ENCODE data around the gene OR2V2.
"Not testable (repeated sequence)": the region's sequence is repeated elsewhere in the genome, so short reads cannot be mapped to it uniquely, and the experiment has no call there.

The OR2V2 gene

DNA sequence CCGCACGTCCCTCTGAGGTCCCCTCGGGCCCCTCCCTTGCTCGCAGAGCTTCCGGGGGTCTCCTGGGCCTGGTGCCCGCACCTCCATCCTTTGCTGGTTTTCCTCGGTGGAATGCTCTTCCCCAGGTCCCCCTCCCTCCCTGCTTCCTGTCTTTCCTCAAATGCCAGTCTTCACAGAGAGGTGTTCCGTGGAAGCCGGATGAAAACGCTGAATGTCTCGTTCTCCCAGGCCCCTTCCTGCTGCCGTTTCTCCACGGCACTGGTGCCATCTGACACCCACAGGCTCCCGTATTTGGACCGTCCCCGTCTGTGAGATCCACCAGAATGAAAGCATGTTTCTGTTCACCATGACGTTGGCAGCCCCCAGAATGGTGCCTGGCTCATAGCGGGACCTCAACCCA is 20.5 kb upstream of the OR2V2 start:
- H3K27ac ChIP-seq, result no peak overlapping the region
- peaks cover 0 to 60% of the 10 kb centered on the region in 2 donors for H3K27me3 ChIP-seq
- no peak overlapping the region for H3K4me3 ChIP-seq
- intact Hi-C loops (cut with DNase I; ENCODE audit: low total_unique reads), result no loop called here
- H3K4me1 ChIP-seq, result no peaks in the 10 kb centered on the region
- no peaks in the 10 kb centered on the region for H3K36me3 ChIP-seq
- peaks cover 0 to 3% (median 0%) of the 10 kb centered on the region in 3 donors for H3K9me3 ChIP-seq
- TF ChIP-seq, protein P1, sequence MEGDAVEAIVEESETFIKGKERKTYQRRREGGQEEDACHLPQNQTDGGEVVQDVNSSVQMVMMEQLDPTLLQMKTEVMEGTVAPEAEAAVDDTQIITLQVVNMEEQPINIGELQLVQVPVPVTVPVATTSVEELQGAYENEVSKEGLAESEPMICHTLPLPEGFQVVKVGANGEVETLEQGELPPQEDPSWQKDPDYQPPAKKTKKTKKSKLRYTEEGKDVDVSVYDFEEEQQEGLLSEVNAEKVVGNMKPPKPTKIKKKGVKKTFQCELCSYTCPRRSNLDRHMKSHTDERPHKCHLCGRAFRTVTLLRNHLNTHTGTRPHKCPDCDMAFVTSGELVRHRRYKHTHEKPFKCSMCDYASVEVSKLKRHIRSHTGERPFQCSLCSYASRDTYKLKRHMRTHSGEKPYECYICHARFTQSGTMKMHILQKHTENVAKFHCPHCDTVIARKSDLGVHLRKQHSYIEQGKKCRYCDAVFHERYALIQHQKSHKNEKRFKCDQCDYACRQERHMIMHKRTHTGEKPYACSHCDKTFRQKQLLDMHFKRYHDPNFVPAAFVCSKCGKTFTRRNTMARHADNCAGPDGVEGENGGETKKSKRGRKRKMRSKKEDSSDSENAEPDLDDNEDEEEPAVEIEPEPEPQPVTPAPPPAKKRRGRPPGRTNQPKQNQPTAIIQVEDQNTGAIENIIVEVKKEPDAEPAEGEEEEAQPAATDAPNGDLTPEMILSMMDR (IDR thresholded peaks at IDR 0.05), result no peak
- DNase-seq, result peak in 1 of 2 donors; percentile 45

DNA sequence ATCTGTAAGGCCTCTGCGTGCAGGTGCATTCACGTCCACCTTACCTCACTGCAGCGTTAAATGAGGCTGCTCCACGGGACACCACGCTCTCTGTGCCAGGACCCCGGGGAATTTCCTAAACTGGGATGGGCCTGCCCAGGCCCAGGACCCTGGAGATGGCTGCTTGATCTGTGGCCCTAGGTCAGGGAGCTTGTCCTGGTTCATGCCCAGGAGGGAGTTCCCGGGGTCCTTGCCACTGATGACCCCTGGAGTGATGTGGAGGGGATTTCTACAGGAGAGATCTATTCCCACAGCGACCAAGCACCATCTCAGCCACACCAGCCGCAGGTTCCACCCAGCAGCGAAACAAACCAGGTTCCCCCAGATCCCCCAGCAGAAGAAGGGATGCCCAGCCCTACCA is 19.9 kb upstream of the OR2V2 start:
- H3K4me1 ChIP-seq, result no peaks in the 10 kb centered on the region

DNA sequence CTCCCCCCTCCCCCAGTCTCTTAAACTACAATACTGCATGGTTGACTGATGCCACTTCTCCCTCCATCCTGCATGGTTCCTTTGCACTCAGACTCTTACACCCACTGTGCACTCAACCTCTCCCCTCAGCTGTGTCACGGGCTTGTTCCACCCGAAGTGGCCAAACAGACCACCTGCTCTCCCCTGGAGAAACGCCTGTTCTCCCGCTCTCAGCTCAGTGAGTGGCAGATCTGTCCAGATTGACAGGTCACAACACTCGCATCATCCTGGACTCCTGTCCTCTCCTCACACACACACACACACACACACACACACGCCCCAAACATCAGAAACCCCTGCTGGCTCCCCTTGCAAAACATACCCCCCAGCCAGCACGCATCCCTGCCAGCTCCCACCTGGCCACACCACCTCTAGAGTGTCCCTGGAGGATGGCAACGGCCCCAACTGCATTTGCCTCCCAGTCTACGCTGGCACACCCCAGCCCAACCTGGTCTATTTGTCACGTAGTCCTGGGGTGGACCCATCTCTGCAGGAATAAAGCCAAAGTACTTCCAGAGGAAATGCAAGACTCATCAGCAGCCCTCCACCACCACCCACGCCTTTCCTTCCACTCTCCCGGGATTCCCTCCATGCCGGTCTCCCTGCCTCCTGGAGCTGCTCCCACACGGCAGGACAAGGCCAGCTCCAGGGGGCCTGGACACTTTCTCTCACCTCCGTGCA is 19.3 kb upstream of the OR2V2 start:
- H3K4me1 ChIP-seq, result no peaks in the 10 kb centered on the region
- intact Hi-C loops (cut with DNase I; ENCODE audit: low total_unique reads), result no loop called here
- no peaks in the 10 kb centered on the region for H3K36me3 ChIP-seq
- H3K4me3 ChIP-seq, result no peak overlapping the region
- DNase-seq, result peak in 1 of 2 donors; percentile 35
- TF ChIP-seq, protein P1 (IDR thresholded peaks at IDR 0.05), result no peak
- H3K27ac ChIP-seq, result no peak overlapping the region
- H3K27me3 ChIP-seq, result peaks cover 0 to 53% of the 10 kb centered on the region in 2 donors
- H3K9me3 ChIP-seq, result peaks cover 0 to 3% (median 0%) of the 10 kb centered on the region in 3 donors

More for the DNA sequence above, 19.9 kb upstream of the OR2V2 start:
- no peak overlapping the region for H3K27ac ChIP-seq
- intact Hi-C loops (cut with DNase I; ENCODE audit: low total_unique reads), result no loop called here
- H3K9me3 ChIP-seq, result peaks cover 0 to 3% (median 0%) of the 10 kb centered on the region in 3 donors
- TF ChIP-seq, protein P1 (IDR thresholded peaks at IDR 0.05), result no peak
- H3K4me3 ChIP-seq, result no peak overlapping the region
- peak in 1 of 2 donors; percentile 25 for DNase-seq
- peaks cover 0 to 54% of the 10 kb centered on the region in 2 donors for H3K27me3 ChIP-seq
- H3K36me3 ChIP-seq, result no peaks in the 10 kb centered on the region

DNA sequence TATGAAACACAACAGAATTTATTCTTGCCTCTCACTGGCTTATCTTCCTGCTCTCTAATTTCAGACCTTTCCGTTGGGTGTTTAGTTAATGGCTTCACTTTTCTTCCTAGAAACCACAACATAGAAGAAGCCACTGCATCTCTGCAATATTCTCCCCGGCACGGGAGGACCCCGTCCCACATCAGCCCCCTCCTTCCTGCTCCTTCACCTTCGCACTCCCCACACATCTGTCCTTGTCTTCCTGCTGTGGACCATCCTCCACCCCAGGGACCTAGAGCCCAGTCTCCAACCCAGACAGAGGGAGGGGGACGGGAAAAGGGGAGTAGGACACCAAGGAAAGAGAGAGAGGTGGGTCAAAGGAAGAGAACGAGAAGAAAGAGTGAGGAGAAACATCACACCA is 17.8 kb upstream of the OR2V2 start:
- TF ChIP-seq, protein P1 (IDR thresholded peaks at IDR 0.05), result no peak
- no peak overlapping the region for H3K27ac ChIP-seq
- no peaks in the 10 kb centered on the region for H3K4me1 ChIP-seq
- peaks cover 0 to 53% of the 10 kb centered on the region in 2 donors for H3K27me3 ChIP-seq
- intact Hi-C loops (cut with DNase I; ENCODE audit: low total_unique reads), result no loop called here
- DNase-seq, result peak in 1 of 2 donors; percentile 35
- peaks cover 0 to 3% (median 0%) of the 10 kb centered on the region in 3 donors for H3K9me3 ChIP-seq
- no peaks in the 10 kb centered on the region for H3K36me3 ChIP-seq
- no peak overlapping the region for H3K4me3 ChIP-seq

DNA sequence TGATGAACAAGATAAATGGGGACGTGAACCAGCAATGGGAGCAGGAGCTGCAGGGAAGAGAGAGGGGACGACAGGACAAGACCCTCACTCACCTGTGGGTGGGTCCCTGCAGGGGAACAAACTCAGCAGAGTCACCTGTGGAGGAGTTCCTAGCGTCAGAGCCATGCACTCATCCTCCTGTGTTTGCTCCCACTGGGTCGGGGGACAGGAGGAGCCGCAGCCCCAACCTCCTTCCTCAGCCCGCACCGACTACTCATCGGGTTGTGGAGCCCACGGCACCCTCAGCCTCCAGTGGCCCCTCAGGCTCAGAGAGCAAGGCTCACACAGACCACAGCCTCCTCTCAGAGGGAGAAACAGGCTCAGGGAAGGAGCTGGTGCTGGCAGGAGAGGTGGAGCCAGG is 17.3 kb upstream of the OR2V2 start:
- H3K36me3 ChIP-seq; H3K9me3 ChIP-seq; H3K4me3 ChIP-seq; H3K4me1 ChIP-seq; H3K27ac ChIP-seq; intact Hi-C loops (cut with DNase I; ENCODE audit: low total_unique reads): not testable (repeated sequence)
- peaks cover 0 to 53% of the 10 kb centered on the region in 2 donors for H3K27me3 ChIP-seq
- peak in 1 of 2 donors; percentile 39 for DNase-seq

DNA sequence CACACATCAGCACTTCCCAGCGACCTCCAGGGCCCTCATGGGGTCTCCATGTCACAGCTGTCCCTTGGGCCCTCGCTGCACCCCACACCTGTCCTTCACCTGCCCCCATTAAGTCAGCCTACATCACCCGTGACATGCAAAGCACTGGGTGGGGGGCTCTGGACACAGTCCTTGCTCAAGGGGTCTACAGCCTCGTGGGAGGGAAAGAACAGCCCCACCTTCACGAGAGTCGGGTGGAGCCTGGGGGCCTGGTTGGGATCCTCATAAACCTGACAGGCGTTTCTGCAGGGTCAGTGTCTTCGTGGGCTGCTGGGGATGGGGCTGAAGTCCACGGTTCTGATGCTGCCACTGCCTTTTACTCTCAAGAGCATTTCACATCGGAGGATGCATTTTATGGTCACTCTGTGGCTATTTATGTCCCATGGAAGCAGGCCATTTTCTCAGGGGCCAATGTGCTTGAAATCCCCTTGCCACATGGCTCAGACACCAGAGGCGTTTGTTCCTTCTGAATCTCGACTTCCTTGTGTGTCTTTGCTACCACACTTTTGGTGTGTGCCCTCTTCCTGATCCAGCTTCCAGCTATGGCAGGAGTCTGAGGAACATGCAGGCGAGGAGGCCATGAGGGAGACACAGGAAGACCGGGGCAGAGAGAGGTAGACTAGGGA is 16.4 kb upstream of the OR2V2 start, which contains the start of gene OR2V1:
OR2V1 (minus strand) TSS at position 338 of the 665 bp plus-strand sequence. CDS start 5,865 bp downstream, outside the sequence.
- TF ChIP-seq, protein P1 (IDR thresholded peaks at IDR 0.05), result no peak
- peak in 1 of 2 donors; percentile 25 for DNase-seq
- Histone ChIP-seq H3K27ac (no peak within 1 kb of the TSS), H3K36me3 (no peaks in the 10 kb centered on the region), H3K4me1 (no peaks in the 10 kb centered on the region), H3K27me3 (peaks cover 0 to 53% of the 10 kb centered on the region in 2 donors), H3K4me3 (no peak within 1 kb of the TSS), H3K9me3 (peaks cover 0 to 3% (median 0%) of the 10 kb centered on the region in 3 donors)
- intact Hi-C loops (cut with DNase I; ENCODE audit: low total_unique reads), result no loop called here
